Effector memory CD8-positive, alpha-beta T cell (primary cell): ENCODE measurements around the gene GPR137B.
A peak's percentile ranks its signal among the peaks of the same experiment; 100 is the strongest.

Experiments used
- ATAC-seq: fragments of 150-1000 bp; cut with Tn5 transposase; replicated peaks from 2 replicates; pipeline ENCODE4 v1.10.0; 2021; ENCODE audit warnings: mild to moderate bottlenecking, moderate library complexity
- DNase-seq, 3 experiments: peaks; one replicate each; pipeline ENCODE4 v3.0.0; 2021
- H3K27ac Mint-ChIP-seq, 2 donors: one replicate each; pipeline ENCODE4 v1.8.0; 2022; ENCODE audit warnings: mild to moderate bottlenecking in 2 of 2, mixed read lengths in 2 of 2, moderate library complexity in 2 of 2
- H3K27me3 Mint-ChIP-seq, 2 donors: one replicate each; pipeline ENCODE4 v1.8.0; 2022; ENCODE audit warnings: mixed read lengths in 2 of 2
- H3K36me3 Mint-ChIP-seq: one replicate; pipeline ENCODE4 v1.8.0; 2022; ENCODE audit warnings: mild to moderate bottlenecking, moderate library complexity, mixed read lengths; ENCODE audit not compliant: insufficient read depth
- H3K4me1 Mint-ChIP-seq, 2 donors: one replicate each; pipeline ENCODE4 v1.8.0; 2022; ENCODE audit warnings: low read depth in 2 of 2, mixed read lengths in 2 of 2
- H3K4me3 Mint-ChIP-seq, 2 donors: one replicate each; pipeline ENCODE4 v1.8.0; 2022; ENCODE audit warnings: mild to moderate bottlenecking in 2 of 2, mixed read lengths in 2 of 2, moderate library complexity in 2 of 2
- H3K9me3 Mint-ChIP-seq, 2 donors: one replicate each; pipeline ENCODE4 v1.8.0; 2022; ENCODE audit warnings: mixed read lengths in 2 of 2

Gene GPR137B

DNA sequence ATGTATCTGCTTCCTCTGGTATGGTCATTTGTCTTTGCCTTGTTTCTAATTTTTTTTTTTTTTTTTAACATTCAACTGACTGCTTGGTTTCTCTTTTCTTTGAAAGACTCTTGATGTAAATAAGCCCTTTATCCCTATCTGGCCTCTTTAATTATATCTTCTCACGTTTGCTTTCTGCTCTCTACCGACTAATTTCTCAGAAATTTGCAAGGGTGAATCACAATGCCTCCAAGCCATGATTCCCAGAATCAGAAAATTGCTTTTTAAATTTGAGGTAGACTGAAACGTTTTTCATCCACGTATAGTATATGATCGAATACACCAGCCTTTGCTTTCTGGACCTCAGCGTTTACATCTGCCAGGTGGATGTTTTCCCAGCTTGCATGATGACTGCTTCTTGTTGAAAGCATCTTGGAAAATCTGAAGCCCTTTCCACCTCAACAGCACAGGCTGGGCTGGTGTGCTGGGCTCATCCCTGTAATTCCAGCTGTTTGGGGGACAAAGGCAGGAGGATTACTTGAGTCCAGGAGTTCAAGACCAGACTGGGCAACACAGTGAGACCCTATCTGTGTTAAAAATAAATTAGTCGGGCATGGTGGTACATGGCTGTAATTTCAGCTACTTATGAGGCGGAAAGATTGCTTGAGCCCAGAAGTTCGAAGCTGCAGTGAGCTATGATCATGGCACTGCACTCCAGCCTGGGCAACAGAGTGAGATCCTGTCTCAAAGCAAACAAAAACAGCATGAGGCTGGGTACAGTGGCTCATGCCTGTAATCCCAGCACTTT lies 35.0 kb upstream of the GPR137B start:
- no peaks in the 10 kb centered on the region for H3K4me1 Mint-ChIP-seq
- H3K36me3 Mint-ChIP-seq = no peaks in the 10 kb centered on the region
- H3K9me3 Mint-ChIP-seq = no peaks in the 10 kb centered on the region
- DNase-seq = no peak
- H3K4me3 Mint-ChIP-seq = no peak overlapping the region
- no peak overlapping the region for H3K27ac Mint-ChIP-seq
- no peak for ATAC-seq
- H3K27me3 Mint-ChIP-seq = no peaks in the 10 kb centered on the region

DNA sequence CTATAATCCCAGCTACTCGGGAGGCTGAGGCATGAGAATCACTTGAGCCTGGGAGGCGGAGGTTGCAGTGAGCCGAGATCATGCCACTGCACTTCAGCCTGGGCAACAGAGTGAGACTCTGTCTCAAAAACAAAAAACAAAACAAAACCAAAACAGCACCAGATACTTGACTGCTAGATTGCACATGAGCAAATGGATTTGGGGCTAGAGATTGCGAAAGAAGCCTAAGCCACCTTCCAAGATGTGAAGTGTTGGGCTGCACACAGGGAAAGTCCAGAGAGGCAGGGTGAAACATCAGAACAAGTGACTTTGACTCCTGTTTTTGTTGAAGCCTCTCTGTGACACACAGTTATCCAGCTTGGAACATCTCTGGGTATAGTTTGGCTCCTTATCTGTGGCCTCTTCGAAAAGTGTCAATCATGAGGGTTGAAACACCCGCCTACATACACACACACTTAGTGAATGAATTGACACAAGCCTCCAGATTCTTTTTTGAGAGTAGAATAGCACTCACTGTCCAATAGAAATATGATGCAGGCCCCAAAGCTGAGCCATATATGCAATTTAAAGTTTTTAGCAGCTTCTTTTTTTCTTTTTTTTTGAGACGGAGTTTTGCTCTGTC lies 34.2 kb upstream of the GPR137B start:
- H3K27me3 Mint-ChIP-seq = no peaks in the 10 kb centered on the region
- ATAC-seq (no peak), DNase-seq (no peak)
- no peaks in the 10 kb centered on the region for H3K36me3 Mint-ChIP-seq
- H3K27ac Mint-ChIP-seq = no peak overlapping the region
- no peaks in the 10 kb centered on the region for H3K9me3 Mint-ChIP-seq
- H3K4me3 Mint-ChIP-seq = no peak overlapping the region
- H3K4me1 Mint-ChIP-seq = no peaks in the 10 kb centered on the region

DNA sequence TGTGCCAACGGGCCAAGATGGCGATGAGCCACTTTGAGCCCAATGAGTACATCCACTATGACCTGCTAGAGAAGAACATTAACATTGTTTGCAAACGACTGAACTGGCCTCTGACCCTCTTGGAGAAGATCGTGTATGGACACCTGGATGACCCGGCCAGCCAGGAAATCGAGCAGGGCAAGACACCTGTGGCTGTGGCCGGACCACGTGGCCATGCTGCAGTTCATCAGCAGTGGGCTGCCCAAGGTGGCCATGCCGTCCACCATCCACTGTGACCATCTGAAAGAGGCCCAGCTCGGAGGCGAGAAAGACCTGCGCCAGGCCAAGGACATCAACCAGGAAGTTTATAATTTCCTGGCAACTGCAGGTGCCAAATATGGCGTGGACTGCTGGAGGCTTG lies 32.2 kb upstream of the GPR137B start:
- no peaks in the 10 kb centered on the region for H3K9me3 Mint-ChIP-seq
- ATAC-seq = no peak
- H3K36me3 Mint-ChIP-seq = no peaks in the 10 kb centered on the region
- no peak overlapping the region for H3K27ac Mint-ChIP-seq
- no peak for DNase-seq
- H3K4me1 Mint-ChIP-seq = no peaks in the 10 kb centered on the region
- H3K4me3 Mint-ChIP-seq = no peak overlapping the region
- no peaks in the 10 kb centered on the region for H3K27me3 Mint-ChIP-seq

DNA sequence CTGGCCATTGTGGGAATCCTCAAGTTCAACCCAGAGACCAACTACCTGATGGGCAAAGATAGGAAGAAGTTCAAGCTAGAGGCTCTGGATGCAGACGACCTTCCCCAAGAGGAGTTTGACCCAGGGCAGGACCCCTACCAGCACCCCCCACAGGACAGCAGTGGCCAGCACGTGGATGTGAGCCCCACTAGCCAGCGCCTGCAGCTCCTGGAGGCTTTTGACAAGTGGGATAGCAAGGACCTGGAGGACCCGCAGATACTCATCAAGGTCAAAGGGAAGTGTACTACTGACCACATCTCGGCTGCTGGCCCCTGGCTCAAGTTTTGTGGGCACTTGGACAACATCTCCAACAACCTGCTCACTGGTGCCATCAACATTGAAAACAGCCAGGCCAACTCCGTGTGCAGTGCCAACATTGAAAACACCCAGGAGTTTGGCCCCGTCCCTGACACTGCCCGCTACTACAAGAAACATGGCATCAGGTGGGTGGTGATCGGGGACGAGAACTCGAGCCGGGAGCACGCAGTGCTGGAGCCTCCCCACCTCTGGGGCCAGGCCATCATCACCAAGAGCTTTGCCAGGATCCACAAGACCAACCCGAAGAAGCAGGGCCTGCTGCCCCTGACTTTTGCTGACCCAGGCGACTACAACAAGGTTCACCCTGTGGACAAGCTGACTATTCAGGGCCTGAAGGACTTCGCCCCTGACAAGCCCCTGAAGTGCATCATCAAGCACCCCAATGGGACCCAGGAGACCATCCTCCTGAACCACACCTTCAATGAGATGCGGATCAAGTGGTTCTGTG lies 30.6 kb upstream of the GPR137B start:
- H3K36me3 Mint-ChIP-seq = peaks cover 2% of the 10 kb centered on the region
- ATAC-seq (no peak), DNase-seq (no peak)
- no peak overlapping the region for H3K4me3 Mint-ChIP-seq
- H3K27me3 Mint-ChIP-seq = no peaks in the 10 kb centered on the region
- H3K27ac Mint-ChIP-seq = no peak overlapping the region
- H3K9me3 Mint-ChIP-seq = no peaks in the 10 kb centered on the region
- H3K4me1 Mint-ChIP-seq = no peaks in the 10 kb centered on the region

DNA sequence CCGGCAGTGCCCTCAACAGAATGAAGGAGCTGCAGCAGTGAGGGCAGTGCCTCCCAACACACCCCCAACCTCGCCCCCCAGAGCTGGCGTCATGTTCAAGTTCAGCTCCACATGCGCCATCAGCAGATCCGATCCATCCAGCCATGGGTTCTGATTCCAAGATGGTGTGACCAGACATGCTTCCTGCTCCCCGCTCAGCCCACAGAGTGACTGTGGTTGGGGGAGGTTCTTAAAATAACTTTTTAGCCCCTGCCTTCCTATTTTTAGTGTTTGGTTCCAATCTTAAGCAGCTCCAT lies 30.1 kb upstream of the GPR137B start:
- Mint-ChIP-seq H3K4me3 (no peak overlapping the region), H3K4me1 (no peaks in the 10 kb centered on the region), H3K27ac (no peak overlapping the region), H3K9me3 (no peaks in the 10 kb centered on the region), H3K27me3 (no peaks in the 10 kb centered on the region), H3K36me3 (peaks cover 2% of the 10 kb centered on the region)
- DNase-seq = no peak
- ATAC-seq = no peak

DNA sequence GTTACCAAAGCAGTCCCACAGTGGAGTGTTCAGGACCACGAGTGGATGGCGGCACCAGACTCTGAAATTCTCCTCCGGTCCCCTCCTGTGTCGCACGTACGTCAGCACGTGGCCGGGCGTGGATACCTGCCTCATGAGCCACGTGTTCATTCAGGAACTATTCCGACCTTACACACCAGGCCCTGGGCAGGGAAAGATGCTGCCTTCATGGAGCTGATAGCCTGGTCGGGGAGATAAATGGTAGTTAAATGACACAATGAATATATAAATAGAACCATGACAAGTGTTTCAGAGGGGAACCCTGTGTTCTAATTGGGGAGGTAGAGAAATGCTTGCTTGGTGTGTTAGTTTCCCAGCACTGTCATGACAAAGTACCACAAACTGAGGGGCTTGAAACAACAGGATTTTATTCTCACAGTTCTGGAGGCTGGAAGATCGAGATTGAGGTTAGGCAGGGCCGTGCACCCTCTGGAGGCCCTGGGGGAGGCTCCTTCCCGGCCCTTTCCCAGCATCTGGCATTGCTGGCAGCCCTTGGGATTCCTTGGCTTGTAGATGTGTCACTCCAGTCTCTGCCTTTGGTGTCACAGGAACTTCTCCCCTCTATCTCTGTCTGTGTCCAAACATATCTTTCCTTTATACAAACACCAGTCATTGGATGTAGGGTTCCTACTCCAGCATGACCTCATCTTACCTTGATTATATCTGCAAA lies 28.9 kb upstream of the GPR137B start:
- no peak for DNase-seq
- H3K36me3 Mint-ChIP-seq = peaks cover 2% of the 10 kb centered on the region
- H3K27ac Mint-ChIP-seq = no peak overlapping the region
- H3K4me3 Mint-ChIP-seq = no peak overlapping the region
- H3K9me3 Mint-ChIP-seq = no peaks in the 10 kb centered on the region
- H3K4me1 Mint-ChIP-seq = no peaks in the 10 kb centered on the region
- ATAC-seq = no peak
- no peaks in the 10 kb centered on the region for H3K27me3 Mint-ChIP-seq

DNA sequence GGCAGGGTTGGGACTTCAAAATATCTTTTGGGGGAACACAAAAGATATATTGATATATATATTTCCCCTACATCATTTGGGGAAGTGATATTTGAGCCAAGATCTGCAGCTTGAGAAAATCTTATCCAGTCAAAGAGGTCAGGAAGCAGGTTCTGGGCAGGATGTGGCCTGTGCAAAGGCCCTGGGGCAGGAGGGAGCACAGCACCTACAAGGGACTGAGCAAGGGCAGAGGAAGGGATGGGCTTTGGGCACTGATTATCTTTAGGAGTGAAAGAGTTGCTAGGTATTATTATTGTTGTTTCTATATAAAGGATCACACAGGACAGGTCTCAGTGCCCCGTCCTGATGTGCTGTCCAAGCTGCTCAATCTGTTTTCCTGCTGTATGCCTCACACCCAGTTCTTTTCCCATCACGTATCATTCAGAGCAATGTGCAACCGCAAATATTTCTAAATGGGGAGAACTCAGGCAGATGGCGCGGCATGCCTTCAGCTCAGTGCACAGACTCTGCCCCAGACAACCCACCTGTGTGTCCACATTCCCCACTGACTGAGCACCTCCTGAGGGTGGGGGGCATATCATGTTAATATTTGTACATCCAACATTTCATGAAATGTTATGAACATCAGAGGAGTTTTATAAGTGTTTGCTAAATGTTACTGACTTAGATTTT lies 28.1 kb upstream of the GPR137B start:
- ATAC-seq (no peak), DNase-seq (no peak)
- no peaks in the 10 kb centered on the region for H3K9me3 Mint-ChIP-seq
- H3K36me3 Mint-ChIP-seq = peaks cover 2% of the 10 kb centered on the region
- no peaks in the 10 kb centered on the region for H3K27me3 Mint-ChIP-seq
- no peaks in the 10 kb centered on the region for H3K4me1 Mint-ChIP-seq
- peak overlapping the region in 1 of 2 donors; percentile 61 for H3K27ac Mint-ChIP-seq
- no peak overlapping the region for H3K4me3 Mint-ChIP-seq

DNA sequence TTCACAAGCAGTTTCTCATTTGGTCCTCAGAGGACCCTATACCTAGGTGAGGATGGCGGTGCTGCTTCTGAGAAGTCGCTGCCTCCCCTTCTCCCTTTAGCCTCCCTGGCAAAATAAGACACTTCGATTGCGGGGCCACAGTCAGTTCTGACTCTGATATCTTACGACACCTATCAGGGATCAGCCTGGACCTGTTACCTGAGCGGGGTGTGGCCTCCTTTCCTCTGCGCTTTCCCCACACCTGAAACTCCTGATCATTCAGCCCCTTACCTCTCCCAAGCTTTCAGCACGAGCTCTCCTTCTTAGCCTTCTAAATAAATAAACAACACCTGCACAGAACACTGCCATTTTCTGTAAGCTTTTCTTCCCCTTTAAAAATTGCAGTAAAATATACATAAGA lies 24.6 kb upstream of the GPR137B start:
- Mint-ChIP-seq H3K27me3 (no peaks in the 10 kb centered on the region), H3K27ac (no peak overlapping the region), H3K9me3 (no peaks in the 10 kb centered on the region), H3K4me1 (peaks cover 19 to 21% of the 10 kb centered on the region in 2 donors), H3K4me3 (no peak overlapping the region), H3K36me3 (peaks cover 2% of the 10 kb centered on the region)
- DNase-seq (no peak), ATAC-seq (no peak)

DNA sequence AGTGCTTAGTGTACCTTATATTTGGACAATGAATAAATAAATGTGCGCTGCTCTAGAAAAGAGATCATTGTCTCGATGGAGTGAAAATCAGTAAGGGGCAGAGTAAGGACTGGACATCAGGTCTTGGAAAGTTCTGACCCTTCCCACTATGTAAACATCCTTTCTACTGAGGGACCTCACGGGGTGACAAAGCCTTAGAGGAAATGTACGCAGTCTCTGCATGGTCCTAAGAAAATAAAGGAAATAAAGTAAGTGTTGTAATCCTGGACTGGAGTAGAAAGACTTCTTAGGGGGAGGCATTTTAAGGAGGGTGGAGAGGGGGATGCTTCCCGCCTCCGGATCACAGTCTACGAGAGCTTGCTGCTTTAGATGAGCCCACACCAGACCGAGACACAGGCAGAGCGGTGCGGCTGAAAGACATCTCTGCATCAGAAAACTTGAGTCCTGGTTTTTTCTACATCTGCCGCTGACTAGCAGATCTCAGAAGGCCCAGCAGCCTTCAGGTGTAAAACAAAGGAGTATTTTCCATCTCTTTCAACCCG lies 22.3 kb upstream of the GPR137B start:
- no peaks in the 10 kb centered on the region for H3K9me3 Mint-ChIP-seq
- peak overlapping the region; percentile 34 to 43 for H3K4me3 Mint-ChIP-seq
- H3K36me3 Mint-ChIP-seq = peaks cover 2% of the 10 kb centered on the region

DNA sequence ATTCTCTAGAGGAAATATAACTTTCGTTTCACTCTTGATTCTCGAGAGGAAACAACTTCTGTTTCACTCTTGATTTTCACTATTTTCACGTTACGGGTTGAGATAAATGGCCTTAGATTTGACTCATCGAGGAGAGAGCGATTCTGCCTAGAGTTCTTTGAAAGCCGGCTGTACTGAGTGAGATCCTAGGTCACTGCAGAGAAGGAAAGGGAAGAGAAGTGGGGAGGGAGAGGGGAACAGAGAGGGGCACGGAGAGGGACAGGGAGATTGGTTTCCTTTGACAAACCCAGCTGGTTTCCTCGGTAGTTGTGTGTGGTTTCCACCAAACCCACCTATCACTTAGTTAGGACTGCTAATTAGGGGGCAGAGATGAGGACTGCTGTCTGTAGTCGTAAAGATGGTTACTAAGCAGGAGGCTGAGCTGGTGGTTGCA lies 21.6 kb upstream of the GPR137B start:
- DNase-seq (peak in 1 of 3 experiments; percentile 16), ATAC-seq (peak; percentile 82)
- Mint-ChIP-seq H3K4me1 (peaks cover 24 to 27% of the 10 kb centered on the region in 2 donors), H3K4me3 (peak overlapping the region; percentile 69 to 86), H3K36me3 (peaks cover 2% of the 10 kb centered on the region), H3K9me3 (no peaks in the 10 kb centered on the region), H3K27me3 (peaks cover 0 to 21% of the 10 kb centered on the region in 2 donors), H3K27ac (peak overlapping the region; percentile 70 to 93)

More for the DNA sequence above, 22.3 kb upstream of the GPR137B start:
- Mint-ChIP-seq H3K27ac (peak overlapping the region in 1 of 2 donors; percentile 93), H3K27me3 (peaks cover 0 to 14% of the 10 kb centered on the region in 2 donors), H3K4me1 (peaks cover 24 to 27% of the 10 kb centered on the region in 2 donors)
- ATAC-seq (no peak), DNase-seq (no peak)

DNA sequence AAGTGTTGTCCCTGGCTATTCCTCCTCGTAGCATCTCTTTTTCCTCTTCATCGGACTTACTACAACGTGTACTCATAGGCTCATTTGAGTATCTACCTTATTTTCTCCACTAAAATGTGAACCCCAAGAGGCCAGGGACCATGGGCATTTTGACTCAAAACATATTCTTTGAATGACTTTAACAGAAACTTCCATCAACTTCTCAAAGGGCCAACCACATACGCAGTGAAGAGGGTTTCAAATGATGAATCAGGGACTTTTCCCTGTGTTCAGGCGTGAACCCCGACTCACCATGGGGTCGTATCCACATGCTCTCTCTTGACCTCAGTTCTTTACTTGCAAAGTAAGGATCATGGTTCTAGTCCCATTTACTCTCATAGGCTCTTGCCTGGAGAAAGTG lies 20.2 kb upstream of the GPR137B start:
- peaks cover 0 to 33% of the 10 kb centered on the region in 2 donors for H3K27me3 Mint-ChIP-seq
- H3K27ac Mint-ChIP-seq = peak overlapping the region in 1 of 2 donors; percentile 64
- H3K4me3 Mint-ChIP-seq = peak overlapping the region in 1 of 2 donors; percentile 86
- no peak for ATAC-seq
- peaks cover 24 to 27% of the 10 kb centered on the region in 2 donors for H3K4me1 Mint-ChIP-seq
- no peaks in the 10 kb centered on the region for H3K9me3 Mint-ChIP-seq
- DNase-seq = no peak
- H3K36me3 Mint-ChIP-seq = peaks cover 4% of the 10 kb centered on the region

DNA sequence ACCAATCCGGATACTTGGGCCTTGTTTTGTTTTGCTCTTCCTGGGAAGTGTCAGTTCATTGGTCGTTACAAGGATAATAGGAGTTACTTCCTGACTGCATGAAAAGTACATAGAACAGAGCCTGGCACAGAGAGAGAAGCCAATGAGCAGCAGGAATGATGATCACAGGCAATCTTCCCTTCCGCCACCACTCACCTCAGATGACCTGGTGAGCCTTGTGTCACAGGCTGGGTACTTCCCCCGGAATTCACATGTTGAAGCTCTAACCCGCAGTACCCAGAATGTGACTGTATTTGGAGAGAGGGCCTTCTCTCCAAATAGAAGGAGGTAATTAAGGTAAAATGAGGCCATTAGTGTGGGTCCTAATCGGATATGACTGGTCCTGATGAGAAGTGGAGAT lies 18.8 kb upstream of the GPR137B start:
- Mint-ChIP-seq H3K9me3 (no peaks in the 10 kb centered on the region), H3K4me1 (peaks cover 24 to 27% of the 10 kb centered on the region in 2 donors), H3K27me3 (peaks cover 0 to 47% of the 10 kb centered on the region in 2 donors), H3K36me3 (peaks cover 4% of the 10 kb centered on the region), H3K4me3 (no peak overlapping the region), H3K27ac (no peak overlapping the region)
- ATAC-seq (peak; percentile 31), DNase-seq (no peak)
